GM21717 (cell line): Measurements from ENCODE around the gene PPP2R2D.

ENCODE experiments used
- ATAC-seq: cut with Tn5 transposase; IDR thresholded peaks from one replicate; pipeline ENCODE4 v1.9.1; 2021; ENCODE audit warnings: mild to moderate bottlenecking, moderate library complexity; ENCODE audit not compliant: unreplicated experiment

The PPP2R2D gene

GRCh38 chr10:131926253-131926652 lies 25.4 kb downstream of the PPP2R2D start:
- ATAC-seq = no peak

GRCh38 chr10:131926743-131927595 lies 26.2 kb downstream of the PPP2R2D start:
- ATAC-seq = no peak

- ATAC-seq = peak; percentile 85
Observed at GRCh38 chr10:131928248-131929095, 27.7 kb downstream of the PPP2R2D start.

GRCh38 chr10:131929122-131929845 lies 28.5 kb downstream of the PPP2R2D start:
- ATAC-seq = no peak

- no peak for ATAC-seq
Observed at GRCh38 chr10:131930150-131930549, 29.3 kb downstream of the PPP2R2D start.

- ATAC-seq = no peak
Observed at GRCh38 chr10:131930586-131931330, 29.9 kb downstream of the PPP2R2D start.

- ATAC-seq = no peak
Observed at GRCh38 chr10:131931981-131932380, 31.2 kb downstream of the PPP2R2D start.

- ATAC-seq = no peak
Observed at GRCh38 chr10:131933016-131933695, 32.3 kb downstream of the PPP2R2D start.

GRCh38 chr10:131933696-131934086 lies 32.9 kb downstream of the PPP2R2D start:
- ATAC-seq = no peak

- no peak for ATAC-seq
Observed at GRCh38 chr10:131934769-131935168, 34.0 kb downstream of the PPP2R2D start.

GRCh38 chr10:131935260-131935659 lies 34.5 kb downstream of the PPP2R2D start:
- ATAC-seq = no peak

- ATAC-seq = no peak
Observed at GRCh38 chr10:131936294-131936693, 35.5 kb downstream of the PPP2R2D start.

GRCh38 chr10:131936736-131937135 lies 35.9 kb downstream of the PPP2R2D start:
- no peak for ATAC-seq

- no peak for ATAC-seq
Observed at GRCh38 chr10:131937836-131938235, 37.0 kb downstream of the PPP2R2D start.

- no peak for ATAC-seq
Observed at GRCh38 chr10:131938681-131939080, 37.9 kb downstream of the PPP2R2D start.

GRCh38 chr10:131942455-131942854 lies 41.6 kb downstream of the PPP2R2D start:
- ATAC-seq = no peak

- ATAC-seq = no peak
Observed at GRCh38 chr10:131943021-131943814, 42.4 kb downstream of the PPP2R2D start.

- no peak for ATAC-seq
Observed at GRCh38 chr10:131944412-131944811, 43.6 kb downstream of the PPP2R2D start.
